GM19463 (cell line): ENCODE results near the gene SZRD1.

Experiments used
- ATAC-seq: cut with Tn5 transposase; IDR thresholded peaks from one replicate; pipeline ENCODE4 v1.9.1; 2021; ENCODE audit warnings: mild to moderate bottlenecking, moderate library complexity; ENCODE audit not compliant: unreplicated experiment

SZRD1 gene

DNA sequence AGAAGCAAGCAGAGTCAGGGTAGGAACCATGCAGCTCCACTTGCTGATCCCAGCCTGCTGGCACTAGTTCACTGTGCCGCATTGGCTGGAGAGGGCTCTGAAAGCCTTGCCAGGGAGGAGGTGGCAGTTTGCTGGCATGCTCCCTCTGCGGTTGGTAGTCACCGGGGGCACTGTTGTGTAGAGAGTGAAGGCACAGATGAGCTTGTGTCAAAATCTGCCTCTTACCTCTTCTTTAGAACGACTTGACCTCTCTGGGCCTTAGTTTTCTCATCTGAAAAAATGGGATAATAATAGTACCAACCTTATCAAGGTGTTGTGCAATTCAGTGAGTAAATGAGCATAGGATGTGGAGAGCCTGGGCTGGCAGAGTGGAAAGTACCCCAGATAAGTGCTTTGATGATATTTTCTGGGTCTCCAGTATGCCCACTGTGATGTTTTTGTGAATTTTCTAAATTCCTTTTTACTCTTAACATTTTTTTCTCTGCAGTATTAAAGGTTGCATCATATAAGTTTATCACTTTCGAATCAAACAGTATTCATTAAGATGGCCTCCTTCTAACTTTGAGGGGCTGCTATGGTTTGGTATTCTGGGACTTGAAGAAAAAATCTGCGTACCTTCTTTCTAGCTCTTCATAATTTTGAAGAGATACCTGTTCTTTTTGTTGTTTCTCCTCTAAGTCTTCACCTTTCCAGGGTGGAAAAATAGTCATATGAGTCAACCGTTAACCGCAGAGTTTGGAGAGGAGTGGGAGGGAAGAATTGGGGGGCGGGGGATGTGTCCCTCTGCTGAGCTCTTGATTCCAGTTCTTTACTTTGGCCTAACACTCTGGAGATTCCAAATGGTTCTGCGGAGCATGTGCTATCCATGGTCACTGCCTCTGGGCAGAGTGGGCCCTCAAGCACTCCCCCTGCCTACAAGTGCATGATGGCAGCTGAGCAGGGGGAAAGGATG is 26.8 kb downstream of the SZRD1 start:
- ATAC-seq = no peak

DNA sequence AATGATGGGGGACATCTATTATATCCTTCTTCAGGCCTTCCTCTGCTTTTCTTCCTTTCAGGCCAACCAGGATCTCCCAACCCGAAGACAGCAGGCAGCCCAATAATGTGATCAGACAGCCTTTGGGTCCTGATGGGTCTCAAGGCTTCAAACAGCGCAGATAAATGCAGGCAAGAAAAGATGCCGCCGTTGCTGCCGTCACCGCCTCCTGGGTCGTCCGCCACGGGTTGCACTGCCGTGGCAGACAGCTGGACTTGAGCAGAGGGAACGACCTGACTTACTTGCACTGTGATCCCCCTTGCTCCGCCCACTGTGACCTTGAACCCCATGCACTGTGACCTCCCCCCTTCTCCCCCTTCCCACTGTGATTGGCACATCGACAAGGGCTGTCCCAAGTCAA is 27.9 kb downstream of the SZRD1 start:
- no peak for ATAC-seq

DNA sequence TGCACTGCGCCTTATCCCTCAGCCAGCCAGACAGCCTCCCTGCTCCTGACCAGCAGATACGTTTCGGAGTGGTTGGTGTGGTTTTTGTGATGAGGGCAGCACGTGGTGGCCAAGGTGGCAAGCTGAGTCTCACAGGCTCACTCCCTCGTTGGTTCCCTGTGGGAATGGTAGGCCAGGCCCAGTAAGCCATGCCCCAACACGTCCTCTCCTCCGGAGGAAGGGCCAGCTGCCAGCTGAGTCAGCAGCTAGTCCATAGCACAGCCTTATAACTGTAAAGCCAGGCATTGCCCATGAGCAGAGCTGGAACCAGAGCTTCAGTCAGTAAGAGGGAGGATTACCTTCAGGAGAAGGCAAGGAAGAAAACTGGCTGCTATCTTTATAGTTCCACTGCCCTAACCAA is 29.5 kb downstream of the SZRD1 start:
- ATAC-seq = no peak

DNA sequence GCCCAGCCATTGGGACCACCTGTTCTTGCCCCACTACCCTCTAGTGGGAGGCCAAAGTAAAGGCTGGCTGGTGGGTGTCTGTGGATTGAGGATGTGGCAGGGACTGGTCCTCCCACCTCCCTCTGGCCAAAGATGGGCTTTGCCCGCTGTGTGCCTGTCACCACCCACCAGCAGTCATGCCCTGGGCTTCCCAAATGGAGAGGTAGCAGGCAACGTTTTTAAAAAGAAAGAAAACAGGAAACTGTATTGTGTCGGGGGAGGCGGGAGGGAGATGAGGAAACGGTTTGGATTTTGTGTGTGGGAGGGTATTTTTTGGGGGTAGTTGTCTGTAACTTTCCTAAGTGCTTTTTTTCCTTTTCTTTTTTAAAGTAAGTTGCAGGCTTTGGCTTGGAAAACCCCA is 30.1 kb downstream of the SZRD1 start:
- ATAC-seq = no peak

DNA sequence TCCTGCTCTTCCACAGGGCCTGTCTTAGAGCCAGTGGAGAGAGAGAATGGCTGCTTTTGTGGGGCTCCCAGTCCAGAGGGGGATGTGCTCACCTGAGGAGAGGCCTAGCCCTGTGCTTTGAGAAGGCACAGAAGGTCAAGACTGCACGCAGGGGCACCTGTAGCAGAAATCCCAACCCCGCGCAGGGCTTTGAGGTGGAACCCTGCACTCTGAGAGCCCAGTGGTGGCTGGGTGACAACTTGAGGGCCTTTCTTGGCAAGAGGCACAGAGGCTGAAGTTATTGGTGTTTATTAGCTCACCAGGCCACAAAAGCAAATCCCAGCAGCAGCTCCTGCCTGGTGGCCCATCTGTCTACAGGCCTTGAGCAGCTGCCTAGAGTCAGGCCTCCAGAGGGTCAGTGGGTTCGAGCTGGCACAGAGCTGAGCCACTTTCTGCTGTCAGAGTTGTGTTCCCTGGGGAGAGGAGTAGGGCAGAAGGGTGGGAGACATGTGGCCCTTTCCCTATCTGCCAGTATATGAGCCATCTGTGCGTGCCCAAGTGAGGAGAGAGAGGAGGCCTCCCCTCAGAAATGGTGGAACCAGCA is 31.4 kb downstream of the SZRD1 start:
- ATAC-seq = no peak

DNA sequence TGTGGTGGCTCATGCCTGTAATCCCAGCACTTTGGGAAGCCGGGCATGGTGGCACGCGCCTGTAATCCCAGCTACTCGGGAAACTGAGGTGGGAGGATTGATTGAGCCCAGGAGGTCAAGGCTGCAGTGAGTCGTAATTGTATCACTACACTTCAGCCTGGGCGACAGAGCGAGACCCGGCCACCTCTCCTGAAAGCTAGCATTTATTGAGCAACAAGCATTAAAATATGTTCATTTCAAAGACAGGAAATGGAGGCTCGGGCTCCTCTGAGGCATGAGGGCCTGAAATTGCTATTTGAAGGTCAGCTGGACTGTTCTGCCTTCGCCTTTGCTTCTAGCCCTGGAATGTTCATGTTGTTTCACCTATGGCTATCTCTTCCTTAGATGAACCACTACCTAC is 35.7 kb downstream of the SZRD1 start:
- ATAC-seq = no peak

DNA sequence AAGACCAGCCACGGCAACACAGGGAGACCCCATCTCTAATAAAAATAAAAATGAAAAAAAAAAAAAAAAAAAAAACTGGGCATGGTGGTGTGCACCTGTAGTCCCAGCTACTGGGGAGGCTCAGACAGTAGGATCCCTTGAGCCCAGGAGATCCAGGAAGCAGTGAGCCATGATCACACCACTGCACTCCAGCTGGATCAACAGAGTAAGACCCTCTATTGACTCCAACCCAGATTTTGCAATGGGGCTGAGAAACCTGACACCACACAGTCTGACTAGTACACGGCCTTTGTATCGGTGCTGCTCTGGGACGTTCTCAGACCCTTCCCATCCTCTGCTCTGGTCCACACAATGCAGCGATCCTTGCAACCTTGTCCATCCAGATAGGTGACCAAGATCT is 38.4 kb downstream of the SZRD1 start:
- ATAC-seq = no peak

DNA sequence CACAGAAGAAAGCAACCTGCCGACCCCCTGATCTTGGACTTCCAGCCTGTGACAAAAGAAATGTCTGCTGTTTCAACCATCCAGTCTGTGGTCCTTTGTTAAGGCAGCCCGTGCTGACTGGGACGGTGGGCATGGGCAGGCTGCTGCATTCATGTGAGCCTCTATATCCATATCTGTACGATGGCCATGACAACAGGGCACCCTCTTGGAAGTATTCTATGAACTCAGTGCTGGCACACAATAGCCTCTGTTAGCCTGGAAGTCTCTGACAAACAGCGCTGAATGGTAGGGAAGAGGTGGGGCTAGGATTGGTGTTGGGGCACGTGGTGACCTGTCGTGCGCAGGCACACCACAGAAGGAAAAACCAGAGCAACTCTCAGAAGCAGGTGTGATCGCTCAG is 39.8 kb downstream of the SZRD1 start:
- no peak for ATAC-seq

- no peak for ATAC-seq
These were observed 42.6 kb downstream of the SZRD1 start for GRCh38 chr1:16409536-16410152.

DNA sequence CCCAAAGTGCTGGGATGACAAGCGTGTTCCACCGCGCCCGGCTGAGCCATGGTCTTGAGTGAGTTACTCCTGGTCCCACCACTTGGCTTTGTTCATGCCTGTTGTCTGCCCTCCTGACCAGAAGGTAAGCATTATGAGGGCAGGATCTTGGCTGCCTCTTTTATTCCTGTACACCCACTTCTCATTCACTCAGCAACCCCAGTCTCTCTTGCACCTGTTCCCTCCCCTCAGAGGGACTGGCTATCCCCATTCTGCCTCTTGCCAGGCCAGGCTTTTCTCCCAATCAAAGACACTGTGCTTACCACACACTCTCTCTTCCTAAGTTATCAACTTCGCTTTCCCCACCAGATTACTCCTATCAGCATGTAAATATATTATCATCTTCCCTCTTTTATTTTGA is 43.8 kb downstream of the SZRD1 start:
- ATAC-seq = no peak

DNA sequence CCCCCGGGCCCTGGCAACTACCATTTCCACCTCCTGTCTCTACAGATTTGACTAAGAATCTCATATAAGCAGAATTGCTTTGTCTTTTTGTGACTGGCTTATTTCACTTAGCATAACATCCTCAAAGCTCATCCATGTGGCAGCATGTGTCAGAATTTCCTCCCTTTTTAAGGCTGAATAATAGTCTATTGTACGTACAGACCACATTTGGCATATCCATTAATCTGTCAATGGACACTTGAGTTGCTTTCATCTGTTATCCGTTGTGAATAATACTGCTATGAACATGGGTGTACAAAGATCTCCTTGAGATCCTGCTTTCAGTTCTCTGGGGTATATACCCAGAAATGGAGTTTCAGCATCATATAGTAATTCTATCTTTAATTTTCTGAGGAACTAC is 46.1 kb downstream of the SZRD1 start:
- no peak for ATAC-seq

GRCh38 chr1:16418823-16419425 is 51.9 kb downstream of the SZRD1 start:
- ATAC-seq = no peak

DNA sequence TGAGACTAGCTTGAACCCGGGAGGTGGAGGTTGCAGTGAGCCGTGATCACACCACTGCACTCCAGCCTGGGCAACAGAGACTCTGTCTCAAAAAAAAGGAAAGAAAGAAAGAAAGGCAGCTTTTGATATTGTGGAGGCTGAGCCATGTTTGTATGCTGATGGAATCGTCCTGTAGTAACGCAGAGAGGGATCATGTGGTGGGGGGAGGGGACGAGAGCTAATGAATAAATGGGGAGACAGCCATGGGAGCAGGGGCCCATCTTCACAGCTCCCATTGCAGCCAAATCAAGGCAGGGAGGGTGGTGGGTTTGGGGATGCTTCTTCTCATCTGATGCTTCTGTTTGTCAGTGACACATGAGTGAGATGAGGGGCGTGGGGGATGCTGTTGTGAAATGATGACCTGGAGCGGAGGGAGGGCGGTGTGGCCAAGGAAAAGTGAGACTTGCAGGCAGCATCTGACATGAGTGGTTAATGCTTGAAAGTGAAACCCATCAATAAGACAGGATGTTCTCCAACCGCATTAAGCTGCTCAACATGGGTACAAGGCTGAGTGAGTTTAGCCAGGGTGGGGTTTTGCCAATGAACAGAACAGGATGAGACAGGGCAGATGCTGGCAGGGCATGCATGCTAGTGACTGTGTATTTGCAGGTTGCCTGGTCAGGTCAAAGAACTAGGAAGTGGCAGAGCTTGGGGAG is 53.5 kb downstream of the SZRD1 start:
- peak; percentile 81 for ATAC-seq

- ATAC-seq = no peak
These were observed 54.2 kb downstream of the SZRD1 start for GRCh38 chr1:16421201-16421600.

- ATAC-seq = no peak
These were observed 55.0 kb downstream of the SZRD1 start for GRCh38 chr1:16422041-16422440.

DNA sequence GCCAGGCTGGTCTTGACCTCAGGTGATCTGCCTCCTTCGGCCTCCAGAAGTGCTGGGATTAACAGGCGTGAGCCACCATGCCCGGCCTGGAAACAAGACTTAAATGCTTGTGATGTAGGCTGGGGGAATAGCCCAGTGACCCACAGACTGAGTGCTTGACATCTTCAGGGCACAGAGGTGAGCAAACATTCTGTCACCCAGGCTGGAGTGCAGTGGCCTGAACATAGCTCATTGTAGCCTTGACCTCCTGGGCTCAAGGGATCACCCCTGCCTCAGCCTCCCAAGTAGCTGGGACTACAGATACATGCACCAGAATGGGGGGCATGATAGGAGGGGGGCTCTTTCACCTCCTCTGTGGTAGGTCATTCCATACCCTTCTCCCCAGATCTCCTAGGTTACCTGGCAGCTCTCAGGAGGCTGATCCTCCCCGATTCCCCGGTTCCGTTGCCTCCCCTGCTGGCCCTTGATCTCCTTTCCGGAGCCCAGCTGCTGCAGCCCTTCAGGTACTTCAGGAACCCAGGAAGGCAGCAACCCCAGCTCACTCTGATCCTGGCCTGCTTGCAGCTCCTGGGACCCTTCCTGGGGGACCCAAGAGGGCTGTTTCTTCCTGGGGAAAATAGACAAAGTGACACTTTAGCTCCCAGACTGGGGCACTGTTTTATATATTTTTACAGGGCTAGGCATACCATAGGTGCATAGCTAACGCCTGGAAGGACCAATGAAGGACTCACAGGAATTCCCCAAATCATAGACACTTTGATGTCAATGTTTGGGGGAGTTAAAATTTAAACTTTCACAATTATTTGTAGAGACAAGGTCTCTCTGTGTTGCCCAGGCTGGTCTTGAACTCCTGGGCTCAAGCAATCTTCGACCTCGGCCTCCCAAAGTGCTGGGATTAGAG is 58.3 kb downstream of the SZRD1 start:
- ATAC-seq = no peak

- ATAC-seq = no peak
These were observed 63.6 kb downstream of the SZRD1 start for GRCh38 chr1:16430606-16431005.

- ATAC-seq = no peak
These were observed 66.0 kb downstream of the SZRD1 start for GRCh38 chr1:16433030-16433429.

DNA sequence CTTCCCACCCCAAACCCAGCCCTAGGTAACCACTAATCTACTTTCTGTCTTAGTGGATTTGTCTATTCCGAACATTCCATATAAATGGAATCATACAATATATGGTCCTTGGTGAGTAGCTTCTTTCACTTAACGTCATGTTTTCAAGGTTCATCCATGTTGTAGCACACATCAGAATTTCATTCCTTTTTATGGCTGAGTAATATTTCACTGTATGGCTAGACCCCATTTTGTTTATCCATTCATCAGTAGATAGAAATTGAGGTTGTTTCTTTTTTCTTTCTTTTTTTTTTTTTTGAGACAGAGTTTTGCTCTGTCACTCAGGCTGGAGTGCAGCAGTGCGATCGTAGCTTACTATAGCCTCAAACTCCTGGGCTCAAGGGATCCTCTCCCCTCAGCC is 67.0 kb downstream of the SZRD1 start:
- ATAC-seq = no peak

DNA sequence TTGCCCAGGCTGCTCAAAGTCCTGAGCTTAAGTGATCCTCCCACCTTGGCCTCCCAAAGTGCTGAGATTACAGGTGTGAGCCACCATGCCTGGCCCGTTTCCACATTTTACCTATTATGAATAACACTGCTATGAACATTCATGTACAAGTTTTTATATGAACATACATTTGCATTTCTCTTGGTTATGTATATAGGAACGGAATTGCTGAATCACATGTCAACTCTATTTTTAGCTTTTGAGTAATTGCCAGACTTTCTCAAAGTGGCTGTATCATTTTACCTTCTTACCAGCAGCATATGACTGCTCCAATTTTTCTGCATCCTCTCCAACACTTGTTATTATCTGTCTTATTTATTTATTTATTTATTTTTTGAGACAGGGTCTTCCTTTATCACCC is 67.5 kb downstream of the SZRD1 start:
- no peak for ATAC-seq
